NCI-H82 treated with DMSO at 0.1 percent for 48 hours (cell line): ENCODE measurements around the gene PEAK1.

ENCODE experiments used
- DNase-seq: peaks from one replicate; lab custom pipeline; 2025; ENCODE audit not compliant: unreplicated experiment; lab: John Stamatoyannopoulos, UW

The PEAK1 gene

DNA sequence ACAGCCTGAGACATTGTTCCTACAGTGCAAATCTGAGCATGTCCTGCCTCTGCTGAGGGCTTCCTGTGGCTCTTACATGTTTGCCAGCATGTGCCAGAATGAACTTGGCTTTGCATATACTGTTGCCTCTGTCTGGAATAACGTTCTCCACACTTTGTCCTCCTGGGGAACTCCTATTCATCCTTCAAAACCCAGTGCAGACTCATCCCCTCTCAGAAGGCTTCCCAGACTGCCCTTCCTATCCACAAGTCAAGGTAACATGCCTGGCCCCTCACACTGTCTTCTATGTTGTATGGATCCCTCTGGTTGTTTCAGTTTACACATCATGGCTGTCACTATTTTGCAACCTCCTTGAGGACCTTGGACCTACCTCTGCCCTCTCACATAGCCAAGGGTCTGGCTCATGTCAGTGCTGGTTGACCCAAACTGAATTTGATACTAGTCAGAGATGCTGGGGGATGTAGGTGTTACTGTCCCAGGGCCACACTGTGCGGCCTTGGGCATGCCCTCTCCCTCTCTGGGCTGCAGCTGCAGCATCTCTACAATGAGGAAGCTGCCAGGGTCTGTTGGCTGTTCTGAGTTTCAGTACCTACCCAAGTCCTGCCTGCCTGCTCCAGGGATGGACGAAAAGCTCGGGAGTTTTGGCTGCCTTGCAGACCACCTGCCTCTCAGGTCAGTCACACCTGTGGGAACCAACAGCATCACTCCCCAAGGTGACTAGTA is 320.0 kb downstream of the PEAK1 start:
- no peak for DNase-seq

- no peak for DNase-seq
These were observed 321.3 kb downstream of the PEAK1 start for GRCh38 chr15:77098572-77098971.

DNA sequence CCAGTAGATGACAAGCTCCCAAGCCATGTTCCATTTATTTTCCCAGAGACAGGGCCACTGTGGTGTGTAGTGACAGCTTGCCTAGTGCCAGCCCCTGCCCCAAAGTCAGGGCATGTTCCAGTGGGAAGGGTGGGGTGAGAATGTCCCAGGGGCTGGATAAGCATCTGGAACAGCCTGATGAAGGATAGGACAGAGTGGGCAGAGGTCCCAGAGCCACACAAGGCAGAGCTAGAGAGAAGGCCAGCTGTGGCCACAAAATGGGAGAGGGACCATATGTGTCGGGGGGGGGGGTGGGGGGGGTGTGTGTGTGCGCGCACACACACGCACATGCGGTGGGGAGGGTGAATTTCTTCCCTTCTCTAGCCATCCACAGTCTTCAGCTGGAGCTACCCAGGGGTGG is 322.0 kb downstream of the PEAK1 start:
- peak; percentile 23 for DNase-seq

DNA sequence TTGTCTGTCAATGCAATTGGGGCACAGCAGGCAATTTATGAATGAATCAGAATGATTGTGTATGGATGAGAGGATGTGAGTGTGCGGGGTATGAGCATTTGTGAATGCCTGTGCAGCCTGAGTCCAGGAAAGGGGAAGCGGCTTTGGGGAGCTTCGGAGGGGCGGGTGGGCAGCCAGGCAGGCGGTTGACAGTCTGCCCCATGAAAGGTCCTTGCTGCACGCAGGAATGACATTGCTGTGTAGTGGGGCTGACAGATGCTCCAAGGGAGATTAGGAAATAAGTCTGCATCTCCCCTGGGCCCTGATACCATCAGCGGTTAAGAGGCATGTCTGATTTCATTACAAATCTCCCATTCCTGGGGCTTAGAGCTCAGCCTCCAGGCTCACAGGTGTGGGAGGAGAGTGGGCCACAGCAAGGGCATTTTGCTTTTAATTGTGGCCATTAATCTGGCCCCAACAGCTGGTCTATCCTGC is 322.6 kb downstream of the PEAK1 start:
- DNase-seq, result peak; percentile 98

DNA sequence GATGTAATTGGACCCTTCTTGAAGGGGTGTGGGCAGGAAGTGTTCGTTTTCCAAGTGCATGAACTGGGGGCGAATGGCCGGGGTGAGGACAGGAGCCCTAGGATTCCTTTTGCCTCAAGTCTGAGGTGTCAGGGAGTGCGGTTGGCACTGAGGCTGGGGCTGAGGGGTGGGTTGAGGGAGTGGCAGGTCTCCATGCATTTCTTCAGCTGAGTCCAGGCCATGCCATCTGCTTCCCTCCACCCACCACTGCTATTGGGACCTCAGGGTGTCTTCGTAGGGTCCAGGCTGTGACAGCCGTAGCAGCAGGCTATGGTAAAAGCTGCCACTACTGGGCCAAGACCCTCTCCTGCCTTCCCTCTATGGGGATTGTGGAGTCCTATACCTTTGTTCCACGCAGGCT is 323.4 kb downstream of the PEAK1 start:
- DNase-seq, result no peak

DNA sequence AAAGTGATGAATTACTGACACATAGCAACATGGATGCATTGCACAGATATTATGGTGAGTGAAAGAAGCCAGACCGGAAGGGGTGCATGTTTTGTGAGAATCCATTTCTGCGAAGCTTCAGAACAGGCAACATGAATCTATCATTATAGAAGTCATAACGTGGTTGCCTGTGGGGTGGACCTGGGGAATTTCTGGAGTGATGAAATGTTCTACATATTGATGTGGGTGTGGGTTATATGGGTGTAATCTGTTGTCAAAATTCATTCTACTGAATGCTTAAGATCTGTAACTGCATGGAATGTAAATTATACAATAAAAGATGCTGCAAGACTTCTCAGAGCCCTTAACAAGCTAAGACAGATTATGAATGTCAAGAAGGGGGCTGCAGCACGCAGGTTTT is 323.8 kb downstream of the PEAK1 start:
- DNase-seq, result peak; percentile 27

DNA sequence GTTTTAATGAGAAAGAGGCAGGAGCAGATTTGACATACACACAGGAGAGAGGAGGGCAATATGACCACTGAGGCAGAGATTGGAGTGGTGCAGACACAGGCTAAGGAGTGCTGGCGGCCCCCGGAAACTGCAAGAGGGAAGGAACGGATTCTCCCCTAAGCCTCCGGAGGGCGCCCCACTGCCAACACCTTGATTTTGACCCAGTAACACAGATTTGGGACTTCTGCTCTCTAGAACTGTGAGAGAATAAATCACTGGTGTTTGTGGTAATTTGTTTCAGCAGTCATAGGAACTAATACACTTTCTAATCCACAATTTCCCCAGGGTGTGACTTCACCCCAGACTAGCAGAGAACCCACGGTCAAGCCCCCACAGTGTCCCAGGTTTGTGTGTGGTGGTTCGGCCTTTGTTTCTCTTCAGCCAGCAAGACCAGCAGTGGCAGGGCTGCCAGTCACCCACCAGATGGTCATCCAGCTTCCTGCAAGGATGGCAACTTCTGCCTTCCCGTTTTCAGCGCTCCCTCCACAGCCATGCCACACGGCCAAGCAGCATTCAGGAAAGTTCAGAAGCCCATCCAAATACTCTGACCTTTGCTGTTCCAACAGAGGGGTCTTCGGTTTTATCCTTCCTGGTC is 325.4 kb downstream of the PEAK1 start:
- peak; percentile 35 for DNase-seq

DNA sequence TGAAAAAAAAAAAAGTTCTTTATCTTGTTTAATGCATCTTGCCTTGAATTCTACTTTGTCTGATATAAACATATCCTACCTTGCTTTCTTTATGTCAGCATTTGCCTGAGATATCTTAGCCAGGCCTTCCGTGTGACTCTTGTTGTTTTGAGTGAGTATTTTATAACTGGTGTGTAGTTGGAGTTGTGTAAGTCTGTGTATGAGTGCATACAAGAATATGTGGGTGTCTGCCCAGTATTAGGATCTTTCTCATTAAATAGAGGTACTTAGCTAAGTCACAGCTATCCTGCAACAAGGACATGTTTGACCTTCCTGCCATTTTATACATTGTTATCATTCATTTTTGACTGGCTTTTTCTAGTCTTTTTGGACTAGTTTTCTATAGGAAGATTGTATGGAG is 326.5 kb downstream of the PEAK1 start:
- DNase-seq, result no peak

DNA sequence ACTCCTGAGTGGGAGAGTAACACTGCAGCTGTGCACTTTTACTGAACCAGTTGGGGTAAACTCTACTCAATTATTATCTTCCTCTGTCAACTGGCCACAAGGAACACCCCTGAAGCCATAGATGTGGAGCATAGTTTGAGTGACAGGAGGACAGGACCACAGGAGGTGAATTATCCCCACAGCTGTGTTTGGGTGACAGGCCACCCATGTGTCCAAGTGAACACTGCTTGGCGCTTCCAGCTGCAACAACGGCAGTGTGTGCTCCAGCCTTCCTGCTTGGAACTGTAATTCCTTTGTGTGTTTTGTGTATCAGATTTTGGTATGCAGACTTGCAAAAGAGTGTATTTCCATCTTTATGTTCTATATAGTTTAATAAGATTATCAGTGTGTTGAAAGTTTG is 328.8 kb downstream of the PEAK1 start:
- DNase-seq, result no peak

GRCh38 chr15:77087213-77087612 is 332.7 kb downstream of the PEAK1 start:
- DNase-seq, result no peak

- no peak for DNase-seq
These were observed 334.6 kb downstream of the PEAK1 start for GRCh38 chr15:77085297-77085696.

GRCh38 chr15:77084436-77084835 is 335.5 kb downstream of the PEAK1 start:
- no peak for DNase-seq

GRCh38 chr15:77083381-77084160 is 336.3 kb downstream of the PEAK1 start:
- peak; percentile 57 for DNase-seq

- no peak for DNase-seq
These were observed 337.9 kb downstream of the PEAK1 start for GRCh38 chr15:77081971-77082370.

DNA sequence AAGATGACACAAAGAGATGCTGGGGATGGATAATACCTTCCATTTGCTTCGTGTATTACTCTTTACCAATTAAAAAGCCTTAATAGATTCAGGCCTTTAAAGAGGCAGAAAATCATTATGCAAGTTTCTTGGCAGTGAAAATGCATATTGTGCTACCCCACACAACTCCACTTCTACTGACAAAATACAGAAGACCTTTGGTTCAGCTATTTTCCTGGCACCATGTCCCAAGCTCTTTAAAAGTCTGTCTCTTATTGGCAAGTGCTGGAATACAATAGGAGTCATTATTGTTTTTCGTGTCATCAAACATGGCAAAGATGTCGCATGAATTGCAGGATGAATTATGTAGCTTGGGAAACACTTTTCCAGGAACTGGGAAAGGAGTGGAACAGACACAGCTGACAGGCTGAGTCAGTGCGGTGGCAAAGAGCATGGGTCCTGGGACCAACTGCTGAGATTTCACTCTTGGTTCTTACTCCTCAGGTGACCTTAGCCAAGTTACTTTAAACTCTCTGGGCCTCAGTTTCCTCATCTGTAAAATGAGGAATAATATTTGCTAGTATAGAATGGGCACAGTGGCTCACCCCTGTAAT is 343.5 kb downstream of the PEAK1 start:
- no peak for DNase-seq

DNA sequence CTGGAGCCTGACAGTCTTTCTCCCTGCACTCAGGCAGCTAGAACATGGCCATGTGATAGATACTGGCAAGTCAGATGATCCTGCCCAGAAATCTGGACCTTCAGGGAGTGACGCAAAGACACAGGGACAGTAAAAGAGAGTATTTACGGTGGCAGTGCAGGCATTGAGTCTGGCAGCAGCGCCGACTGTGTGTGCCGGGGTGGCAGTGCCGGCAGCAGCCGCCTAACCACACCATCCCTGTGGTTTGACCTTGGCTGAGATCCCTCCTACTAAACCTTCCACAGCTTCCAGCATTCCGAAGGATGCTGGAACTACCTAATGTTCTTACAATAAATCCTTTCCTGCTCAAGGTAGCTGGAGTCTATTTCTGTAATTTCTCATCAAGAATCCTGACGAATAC is 344.4 kb downstream of the PEAK1 start:
- no peak for DNase-seq

DNA sequence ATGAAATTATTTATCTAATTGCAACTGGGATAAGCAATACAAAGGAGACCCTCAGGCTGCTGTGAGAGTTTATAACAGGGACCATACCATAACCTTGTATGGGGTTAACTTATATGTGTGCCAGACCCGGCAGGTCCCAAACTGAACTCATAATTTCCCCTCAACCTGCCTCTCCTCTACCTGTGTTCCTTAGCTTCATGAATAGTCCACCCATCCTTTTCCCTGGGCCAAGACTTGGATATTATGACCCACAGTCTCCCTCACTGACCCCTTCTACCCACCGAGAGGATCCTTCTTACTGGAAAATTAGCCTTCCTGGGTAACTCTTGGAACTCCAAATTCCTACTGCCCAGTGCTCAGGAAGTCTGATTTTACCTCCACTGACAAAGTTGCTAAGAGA is 345.6 kb downstream of the PEAK1 start:
- no peak for DNase-seq

- no peak for DNase-seq
These were observed 348.3 kb downstream of the PEAK1 start for GRCh38 chr15:77071305-77072223.

DNA sequence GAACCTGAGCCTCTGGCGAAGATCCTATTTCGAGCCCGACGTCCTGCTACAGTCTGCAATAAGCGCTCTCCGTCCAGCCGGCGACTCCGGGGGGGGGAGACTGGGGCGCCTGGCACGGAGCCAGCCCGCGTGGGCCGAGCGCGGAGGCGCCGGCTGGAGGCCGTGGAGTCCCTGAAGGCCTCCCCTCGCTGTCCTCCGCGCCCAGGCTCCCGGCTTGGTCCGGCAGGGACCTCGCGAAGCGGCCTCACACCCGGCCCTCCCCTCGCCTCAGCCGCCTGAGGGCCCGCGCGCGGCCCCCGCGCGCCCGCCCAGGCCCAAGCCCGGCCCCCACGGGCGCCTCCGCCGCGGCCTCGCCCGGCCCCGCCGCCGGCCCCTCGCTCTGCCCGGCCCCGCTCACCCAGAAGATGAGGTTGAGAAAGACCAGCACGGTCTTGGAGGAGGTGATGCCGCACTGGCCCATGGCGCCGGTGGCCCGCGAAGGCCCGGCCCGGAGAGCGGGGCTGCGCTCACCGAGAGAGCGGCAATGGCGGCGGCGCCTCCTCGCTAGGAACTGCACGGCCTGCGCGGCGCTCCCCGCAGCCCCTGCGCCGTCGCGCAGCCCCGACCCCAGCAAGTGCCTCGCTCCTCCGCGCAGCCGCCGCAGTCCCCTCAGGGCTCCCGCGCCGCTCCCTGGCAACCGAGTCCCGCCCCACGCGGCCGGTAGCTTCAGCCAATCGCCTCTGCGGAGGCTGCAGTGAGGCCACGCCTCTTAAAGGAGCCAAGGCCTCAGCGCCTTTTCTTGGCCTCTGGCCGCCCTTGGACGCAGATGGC is 349.2 kb downstream of the PEAK1 start, which contains the start of gene TSPAN3:
Gene TSPAN3, minus strand, starts transcription at position 615 of the 810 bp plus-strand sequence. Its CDS starts 155 bp downstream, at position 460.
- DNase-seq, result peak; percentile 68

DNA sequence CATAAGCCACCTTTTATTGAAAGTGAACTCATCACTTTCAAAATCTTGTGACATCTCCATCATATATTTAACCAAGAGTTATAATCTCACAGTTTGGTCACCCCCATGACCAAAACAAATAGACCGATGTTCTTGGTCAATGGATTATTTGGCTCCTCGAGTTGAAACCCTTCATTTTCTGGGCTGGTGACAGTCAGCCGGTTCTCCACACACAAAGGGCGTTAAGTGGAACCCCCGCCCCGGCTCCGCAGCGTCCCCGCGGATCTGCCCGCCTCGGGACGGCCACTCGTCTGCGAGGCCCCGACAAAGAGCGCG is 349.8 kb downstream of the PEAK1 start:
- DNase-seq, result no peak
